Neural cell (in vitro differentiated cells): Measurements from ENCODE around the gene XCR1.

Source experiments
- EP300 ChIP-seq: fragments of 450-650 bp; conservative IDR thresholded peaks from 2 replicates; pipeline ENCODE4 v1.6.1; 2014; ENCODE audit warnings: antibody characterized with exemption, mild to moderate bottlenecking, moderate library complexity; ENCODE audit not compliant: poor library complexity, severe bottlenecking
- POLR2AphosphoS5 ChIP-seq: IDR thresholded peaks from 2 replicates; pipeline ENCODE4 v1.6.1; 2012

DNA sequence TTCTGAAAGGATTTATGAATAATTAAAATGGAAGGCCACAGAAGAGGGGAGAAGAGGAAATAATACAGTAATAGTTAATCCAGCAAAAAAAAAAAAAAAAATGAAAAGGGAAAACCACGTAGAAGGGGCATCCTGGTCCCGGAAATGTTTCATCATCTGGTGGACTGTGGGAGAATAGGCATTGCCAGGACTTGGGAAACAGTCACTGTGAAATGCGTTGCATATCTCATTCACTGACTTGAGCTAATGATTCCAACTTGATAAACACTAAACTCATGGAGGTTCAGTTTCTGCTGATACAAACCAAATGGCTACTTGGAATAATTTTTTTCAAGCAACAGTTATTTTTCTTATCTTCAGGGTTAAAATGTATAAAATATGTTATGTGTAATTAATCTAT lies 3.2 kb downstream of the XCR1 start:
- TF ChIP-seq EP300 (no peak), POLR2AphosphoS5 (no peak)
